ENCODE measurements around the gene CCNE1.

DNA sequence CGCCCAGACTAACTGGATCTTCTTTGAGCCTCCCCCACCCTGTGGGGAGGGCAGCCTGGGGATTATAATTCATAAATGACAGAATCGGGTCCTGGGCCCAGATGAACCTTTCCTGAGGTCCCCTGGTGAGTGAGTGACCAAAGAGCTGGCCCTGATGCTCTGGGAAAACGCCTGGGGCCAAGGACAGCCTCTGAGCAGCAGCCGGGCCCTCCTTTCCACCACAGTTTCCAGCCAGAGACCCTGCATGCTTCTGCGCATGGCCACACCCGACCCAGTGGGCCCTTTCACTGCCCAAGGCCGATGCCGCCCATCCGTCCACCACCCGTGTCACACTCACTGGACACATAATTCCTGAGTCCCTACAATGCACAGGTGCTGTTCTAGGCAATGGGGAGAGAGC is 43.6 kb upstream of the CCNE1 start:
- TF ChIP-seq, protein P1, sequence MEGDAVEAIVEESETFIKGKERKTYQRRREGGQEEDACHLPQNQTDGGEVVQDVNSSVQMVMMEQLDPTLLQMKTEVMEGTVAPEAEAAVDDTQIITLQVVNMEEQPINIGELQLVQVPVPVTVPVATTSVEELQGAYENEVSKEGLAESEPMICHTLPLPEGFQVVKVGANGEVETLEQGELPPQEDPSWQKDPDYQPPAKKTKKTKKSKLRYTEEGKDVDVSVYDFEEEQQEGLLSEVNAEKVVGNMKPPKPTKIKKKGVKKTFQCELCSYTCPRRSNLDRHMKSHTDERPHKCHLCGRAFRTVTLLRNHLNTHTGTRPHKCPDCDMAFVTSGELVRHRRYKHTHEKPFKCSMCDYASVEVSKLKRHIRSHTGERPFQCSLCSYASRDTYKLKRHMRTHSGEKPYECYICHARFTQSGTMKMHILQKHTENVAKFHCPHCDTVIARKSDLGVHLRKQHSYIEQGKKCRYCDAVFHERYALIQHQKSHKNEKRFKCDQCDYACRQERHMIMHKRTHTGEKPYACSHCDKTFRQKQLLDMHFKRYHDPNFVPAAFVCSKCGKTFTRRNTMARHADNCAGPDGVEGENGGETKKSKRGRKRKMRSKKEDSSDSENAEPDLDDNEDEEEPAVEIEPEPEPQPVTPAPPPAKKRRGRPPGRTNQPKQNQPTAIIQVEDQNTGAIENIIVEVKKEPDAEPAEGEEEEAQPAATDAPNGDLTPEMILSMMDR (IDR thresholded peaks at IDR 0.05) = no peak
- TF ChIP-seq POLR2AphosphoS5 (IDR thresholded peaks at IDR 0.05) = no peak
- no peak for TF ChIP-seq EP300 (IDR thresholded peaks at IDR 0.05)
- no peak for TF ChIP-seq POLR2A (IDR thresholded peaks at IDR 0.05)

Measured in gastroesophageal sphincter (tissue), 3 donors.